ENCODE results near the gene PMM1.
"Not testable (repeated sequence)": the region's sequence is repeated elsewhere in the genome, so short reads cannot be mapped to it uniquely, and the experiment has no call there.

PMM1 gene

GRCh38 chr22:41595703-41596102 is 6.1 kb upstream of the PMM1 start:
- Histone ChIP-seq H3K9ac (ENCODE audit: low read length) (no peak overlapping the region), H3K27ac (ENCODE audit: low read length) (no peak overlapping the region), H3K36me3 (ENCODE audit: control insufficient read depth, low read depth, low read length) (peaks cover 4% of the 10 kb centered on the region), H3K27me3 (ENCODE audit: control insufficient read depth, insufficient read depth, low read length) (no peaks in the 10 kb centered on the region), H3K4me1 (ENCODE audit: control insufficient read depth, low read depth, low read length) (no peaks in the 10 kb centered on the region), H3K9me3 (ENCODE audit: control insufficient read depth, low read depth, low read length) (no peaks in the 10 kb centered on the region), H3K4me3 (ENCODE audit: low read length) (no peak overlapping the region)

- H3K36me3 ChIP-seq (ENCODE audit: control insufficient read depth, low read depth, low read length); H3K4me1 ChIP-seq (ENCODE audit: control insufficient read depth, low read depth, low read length); H3K4me3 ChIP-seq (ENCODE audit: low read length); H3K9ac ChIP-seq (ENCODE audit: low read length); H3K9me3 ChIP-seq (ENCODE audit: control insufficient read depth, low read depth, low read length); H3K27ac ChIP-seq (ENCODE audit: low read length); H3K27me3 ChIP-seq (ENCODE audit: control insufficient read depth, insufficient read depth, low read length): not testable (repeated sequence)
These were observed 3.8 kb upstream of the PMM1 start for GRCh38 chr22:41593336-41593960.

- Histone ChIP-seq H3K9ac (ENCODE audit: low read length) (no peak overlapping the region), H3K9me3 (ENCODE audit: control insufficient read depth, low read depth, low read length) (no peaks in the 10 kb centered on the region), H3K4me1 (ENCODE audit: control insufficient read depth, low read depth, low read length) (peaks cover 6% of the 10 kb centered on the region), H3K4me3 (ENCODE audit: low read length) (no peak overlapping the region), H3K27ac (ENCODE audit: low read length) (no peak overlapping the region), H3K36me3 (ENCODE audit: control insufficient read depth, low read depth, low read length) (no peaks in the 10 kb centered on the region), H3K27me3 (ENCODE audit: control insufficient read depth, insufficient read depth, low read length) (no peaks in the 10 kb centered on the region)
These were observed 2.3 kb downstream of the PMM1 start for GRCh38 chr22:41587347-41587723.

GRCh38 chr22:41585898-41586297 is 3.7 kb downstream of the PMM1 start:
- H3K9ac ChIP-seq (ENCODE audit: low read length), result no peak overlapping the region
- no peak overlapping the region for H3K27ac ChIP-seq (ENCODE audit: low read length)
- no peak overlapping the region for H3K4me3 ChIP-seq (ENCODE audit: low read length)
- no peaks in the 10 kb centered on the region for H3K27me3 ChIP-seq (ENCODE audit: control insufficient read depth, insufficient read depth, low read length)
- no peaks in the 10 kb centered on the region for H3K36me3 ChIP-seq (ENCODE audit: control insufficient read depth, low read depth, low read length)
- no peaks in the 10 kb centered on the region for H3K9me3 ChIP-seq (ENCODE audit: control insufficient read depth, low read depth, low read length)
- peaks cover 6% of the 10 kb centered on the region for H3K4me1 ChIP-seq (ENCODE audit: control insufficient read depth, low read depth, low read length)

- Histone ChIP-seq H3K9me3 (ENCODE audit: control insufficient read depth, low read depth, low read length) (no peaks in the 10 kb centered on the region), H3K4me1 (ENCODE audit: control insufficient read depth, low read depth, low read length) (peaks cover 6% of the 10 kb centered on the region), H3K9ac (ENCODE audit: low read length) (no peak overlapping the region), H3K27ac (ENCODE audit: low read length) (no peak overlapping the region), H3K4me3 (ENCODE audit: low read length) (no peak overlapping the region), H3K27me3 (ENCODE audit: control insufficient read depth, insufficient read depth, low read length) (no peaks in the 10 kb centered on the region), H3K36me3 (ENCODE audit: control insufficient read depth, low read depth, low read length) (no peaks in the 10 kb centered on the region)
These were observed 4.8 kb downstream of the PMM1 start for GRCh38 chr22:41584881-41585280.

GRCh38 chr22:41582694-41583093 is 6.9 kb downstream of the PMM1 start:
- Histone ChIP-seq H3K9ac (ENCODE audit: low read length) (no peak overlapping the region), H3K4me1 (ENCODE audit: control insufficient read depth, low read depth, low read length) (no peaks in the 10 kb centered on the region), H3K4me3 (ENCODE audit: low read length) (no peak overlapping the region), H3K27ac (ENCODE audit: low read length) (no peak overlapping the region), H3K9me3 (ENCODE audit: control insufficient read depth, low read depth, low read length) (no peaks in the 10 kb centered on the region), H3K27me3 (ENCODE audit: control insufficient read depth, insufficient read depth, low read length) (no peaks in the 10 kb centered on the region), H3K36me3 (ENCODE audit: control insufficient read depth, low read depth, low read length) (no peaks in the 10 kb centered on the region)

- Histone ChIP-seq H3K27me3 (ENCODE audit: control insufficient read depth, insufficient read depth, low read length) (no peaks in the 10 kb centered on the region), H3K36me3 (ENCODE audit: control insufficient read depth, low read depth, low read length) (no peaks in the 10 kb centered on the region), H3K4me3 (ENCODE audit: low read length) (no peak overlapping the region), H3K9ac (ENCODE audit: low read length) (no peak overlapping the region), H3K9me3 (ENCODE audit: control insufficient read depth, low read depth, low read length) (no peaks in the 10 kb centered on the region), H3K4me1 (ENCODE audit: control insufficient read depth, low read depth, low read length) (no peaks in the 10 kb centered on the region), H3K27ac (ENCODE audit: low read length) (no peak overlapping the region)
These were observed 9.7 kb downstream of the PMM1 start for GRCh38 chr22:41579997-41580355.

- Histone ChIP-seq H3K9me3 (ENCODE audit: control insufficient read depth, low read depth, low read length) (no peaks in the 10 kb centered on the region), H3K4me1 (ENCODE audit: control insufficient read depth, low read depth, low read length) (no peaks in the 10 kb centered on the region), H3K27me3 (ENCODE audit: control insufficient read depth, insufficient read depth, low read length) (no peaks in the 10 kb centered on the region), H3K4me3 (ENCODE audit: low read length) (no peak overlapping the region), H3K36me3 (ENCODE audit: control insufficient read depth, low read depth, low read length) (no peaks in the 10 kb centered on the region), H3K27ac (ENCODE audit: low read length) (no peak overlapping the region), H3K9ac (ENCODE audit: low read length) (no peak overlapping the region)
These were observed 10.2 kb downstream of the PMM1 start for GRCh38 chr22:41579297-41579996.

GRCh38 chr22:41578818-41579217 is 10.8 kb downstream of the PMM1 start:
- Histone ChIP-seq H3K9ac (ENCODE audit: low read length) (no peak overlapping the region), H3K4me3 (ENCODE audit: low read length) (no peak overlapping the region), H3K9me3 (ENCODE audit: control insufficient read depth, low read depth, low read length) (no peaks in the 10 kb centered on the region), H3K27ac (ENCODE audit: low read length) (no peak overlapping the region), H3K4me1 (ENCODE audit: control insufficient read depth, low read depth, low read length) (no peaks in the 10 kb centered on the region), H3K27me3 (ENCODE audit: control insufficient read depth, insufficient read depth, low read length) (no peaks in the 10 kb centered on the region), H3K36me3 (ENCODE audit: control insufficient read depth, low read depth, low read length) (no peaks in the 10 kb centered on the region)

GRCh38 chr22:41578114-41578513 is 11.5 kb downstream of the PMM1 start:
- Histone ChIP-seq H3K9ac (ENCODE audit: low read length) (no peak overlapping the region), H3K27me3 (ENCODE audit: control insufficient read depth, insufficient read depth, low read length) (no peaks in the 10 kb centered on the region), H3K4me1 (ENCODE audit: control insufficient read depth, low read depth, low read length) (no peaks in the 10 kb centered on the region), H3K27ac (ENCODE audit: low read length) (no peak overlapping the region), H3K4me3 (ENCODE audit: low read length) (no peak overlapping the region), H3K36me3 (ENCODE audit: control insufficient read depth, low read depth, low read length) (no peaks in the 10 kb centered on the region), H3K9me3 (ENCODE audit: control insufficient read depth, low read depth, low read length) (no peaks in the 10 kb centered on the region)

GRCh38 chr22:41576877-41577276 is 12.8 kb downstream of the PMM1 start:
- H3K4me1 ChIP-seq (ENCODE audit: control insufficient read depth, low read depth, low read length), result no peaks in the 10 kb centered on the region
- no peaks in the 10 kb centered on the region for H3K9me3 ChIP-seq (ENCODE audit: control insufficient read depth, low read depth, low read length)
- H3K27ac ChIP-seq (ENCODE audit: low read length), result no peak overlapping the region
- no peak overlapping the region for H3K4me3 ChIP-seq (ENCODE audit: low read length)
- no peak overlapping the region for H3K9ac ChIP-seq (ENCODE audit: low read length)
- H3K27me3 ChIP-seq (ENCODE audit: control insufficient read depth, insufficient read depth, low read length), result no peaks in the 10 kb centered on the region
- H3K36me3 ChIP-seq (ENCODE audit: control insufficient read depth, low read depth, low read length), result no peaks in the 10 kb centered on the region

- Histone ChIP-seq H3K36me3 (ENCODE audit: control insufficient read depth, low read depth, low read length) (no peaks in the 10 kb centered on the region), H3K4me1 (ENCODE audit: control insufficient read depth, low read depth, low read length) (no peaks in the 10 kb centered on the region), H3K9ac (ENCODE audit: low read length) (no peak overlapping the region), H3K27ac (ENCODE audit: low read length) (no peak overlapping the region), H3K4me3 (ENCODE audit: low read length) (no peak overlapping the region), H3K9me3 (ENCODE audit: control insufficient read depth, low read depth, low read length) (no peaks in the 10 kb centered on the region), H3K27me3 (ENCODE audit: control insufficient read depth, insufficient read depth, low read length) (no peaks in the 10 kb centered on the region)
These were observed 14.1 kb downstream of the PMM1 start for GRCh38 chr22:41575533-41575932.
